ENCODE data around the gene IRF4. TPM values are rescaled to one million over a fixed set of nuclear protein-coding genes. Genes with fewer than 3 reads are reported as not detected.

The IRF4 gene
- total and polyA plus RNA-seq, 2 experiments from 2014 or later: 1.3 to 1.9 TPM

- Histone ChIP-seq H3K27ac (ENCODE audit: low read depth) (no peak overlapping the region), H3K4me1 (ENCODE audit: insufficient read depth) (no peaks in the 10 kb centered on the region), H2AFZ (no peak overlapping the region), H3K4me3 (no peak overlapping the region), H4K20me1 (replicated peaks; ENCODE audit: insufficient read depth) (peaks cover 7% of the 10 kb centered on the region), H3K9me2 (ENCODE audit: insufficient read depth) (no peaks in the 10 kb centered on the region), H3K27me3 (ENCODE audit: insufficient read depth) (no peaks in the 10 kb centered on the region), H3K4me2 (no peak overlapping the region), H3K36me3 (ENCODE audit: insufficient read depth) (peaks cover 4% of the 10 kb centered on the region), H3F3A (replicated peaks; ENCODE audit: low read depth) (no peaks in the 10 kb centered on the region), H3K79me2 (replicated peaks; ENCODE audit: insufficient read depth) (no peaks in the 10 kb centered on the region)
- ATAC-seq (no peak), DNase-seq (ENCODE audit: low spot score) (no peak)
- peaks cover 9% of the 10 kb centered on the region; the same call in 2 of the 3 replicates for H3K4me1 Mint-ChIP-seq
- peaks cover 39% of the 10 kb centered on the region for H3K36me3 Mint-ChIP-seq (ENCODE audit: low read depth)
- no peak for TF ChIP-seq JUNB (IDR thresholded peaks at IDR 0.05; ENCODE audit: unreplicated experiment)
- no peak for TF ChIP-seq CREB1 (CRISPR knock-in tag; IDR thresholded peaks at IDR 0.05; ENCODE audit: low read depth)
- no peak for TF ChIP-seq EZH2 (IDR thresholded peaks at IDR 0.05; ENCODE audit: low read depth, unreplicated experiment)
- no peak for TF ChIP-seq EZH2phosphoT487 (IDR thresholded peaks at IDR 0.05; ENCODE audit: unreplicated experiment)
- no peak for TF ChIP-seq POLR2AphosphoS5 (IDR thresholded peaks at IDR 0.05; ENCODE audit: low read depth)
- TF ChIP-seq CTCF (conservative IDR thresholded peaks at IDR 0.05; ENCODE audit: low read depth in 2 of 2): no peak
- no peak for TF ChIP-seq NANOG (IDR thresholded peaks at IDR 0.05; ENCODE audit: borderline replicate concordance)
- TF ChIP-seq ZNF331 (CRISPR knock-in tag; IDR thresholded peaks at IDR 0.05; ENCODE audit: low read depth): no peak
- no peak for TF ChIP-seq ZNF114 (CRISPR knock-in tag; IDR thresholded peaks at IDR 0.05)
- no peak for TF ChIP-seq REST (IDR thresholded peaks at IDR 0.05; ENCODE audit: unreplicated experiment)
- TF ChIP-seq ZNF462 (CRISPR knock-in tag; IDR thresholded peaks at IDR 0.05): no peak
- TF ChIP-seq ETS1 (IDR thresholded peaks at IDR 0.05): no peak
- no peak for TF ChIP-seq STAT1 (IDR thresholded peaks at IDR 0.05; ENCODE audit: unreplicated experiment)
- no peaks in the 10 kb centered on the region for H3K27me3 Mint-ChIP-seq (ENCODE audit: insufficient read depth, low read depth, poor library complexity)
- H3K27ac Mint-ChIP-seq: no peak overlapping the region
- peaks cover 98% of the 10 kb centered on the region for H3K9me3 Mint-ChIP-seq
- H3K4me3 Mint-ChIP-seq: no peak overlapping the region
Measured at GRCh38 chr6:347232-347631, 44.3 kb upstream of the IRF4 start.

Data from GM23338 (cell line).